ENCODE data around the gene PSORS1C2. TPM values are rescaled to one million over a fixed set of nuclear protein-coding genes. Genes with fewer than 3 reads are reported as not detected.

Gene PSORS1C2
- total and polyA plus RNA-seq, 2 experiments from 2014 or later, result not detected

DNA sequence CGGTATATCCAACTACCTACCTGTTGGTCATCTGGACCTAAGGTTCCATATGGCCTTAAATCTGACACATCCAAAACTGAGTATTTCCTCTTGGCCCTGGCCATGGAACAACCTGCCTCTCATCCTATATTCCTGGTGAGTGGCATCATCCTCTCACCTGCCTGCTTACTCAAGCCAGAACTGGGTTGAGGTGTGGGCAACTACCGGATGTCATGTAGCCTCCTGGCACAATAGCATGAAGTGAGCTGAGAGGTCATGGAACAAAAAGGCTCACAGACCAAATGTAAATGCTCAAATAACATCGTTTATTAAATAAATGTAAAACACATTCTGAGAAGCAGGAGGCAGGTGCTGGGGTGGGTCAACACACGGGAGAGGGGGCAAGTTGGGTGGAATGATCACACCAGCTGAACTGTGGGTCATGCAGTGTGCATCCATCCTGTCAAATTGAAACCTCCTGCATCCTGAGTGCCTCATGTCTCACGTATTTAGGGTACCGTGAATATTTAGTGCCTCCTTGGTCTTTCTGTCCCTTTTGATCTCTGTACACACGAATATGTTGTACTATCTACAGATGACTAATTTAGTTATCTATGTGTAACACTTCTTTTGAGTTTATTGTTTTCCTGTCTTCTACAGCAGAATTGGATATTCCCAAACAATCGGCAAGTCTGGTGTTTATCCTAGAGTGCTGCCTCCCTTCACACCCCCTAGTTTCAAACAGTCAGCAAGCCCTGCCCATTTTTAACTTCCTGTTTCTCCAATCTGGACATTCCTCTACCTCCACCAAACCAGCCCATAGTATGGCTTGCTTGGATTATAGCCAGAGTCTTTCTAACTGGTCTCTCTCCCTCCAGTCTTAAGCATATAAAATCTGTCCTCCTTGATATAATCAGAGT is 39.5 kb upstream of the PSORS1C2 start:
- Histone ChIP-seq H3K4me2 (no peak overlapping the region), H4K20me1 (ENCODE audit: insufficient read depth, poor library complexity, severe bottlenecking) (no peaks in the 10 kb centered on the region), H3K9me2 (replicated peaks; ENCODE audit: insufficient read depth) (no peaks in the 10 kb centered on the region), H3K36me3 (replicated peaks; ENCODE audit: insufficient read depth, low read depth) (no peaks in the 10 kb centered on the region), H2AFZ (no peak overlapping the region), H3K79me2 (no peaks in the 10 kb centered on the region), H3K27me3 (no peaks in the 10 kb centered on the region), H3K27ac (no peak overlapping the region), H3K9me3 (ENCODE audit: low read depth) (no peaks in the 10 kb centered on the region), H3K4me3 (no peak overlapping the region), H3K4me1 (ENCODE audit: insufficient read depth) (no peaks in the 10 kb centered on the region)
- no peak for DNase-seq (ENCODE audit: low spot score)
- 74% methylated on average over 8 of the region's 8 CpGs for WGBS (ENCODE audit: low lambda C conversion rate, missing lambda C conversion rate)
- TF ChIP-seq EZH2phosphoT487 (IDR thresholded peaks at IDR 0.05; ENCODE audit: low read depth, severe bottlenecking, unreplicated experiment), result no peak
- TF ChIP-seq, protein P1, sequence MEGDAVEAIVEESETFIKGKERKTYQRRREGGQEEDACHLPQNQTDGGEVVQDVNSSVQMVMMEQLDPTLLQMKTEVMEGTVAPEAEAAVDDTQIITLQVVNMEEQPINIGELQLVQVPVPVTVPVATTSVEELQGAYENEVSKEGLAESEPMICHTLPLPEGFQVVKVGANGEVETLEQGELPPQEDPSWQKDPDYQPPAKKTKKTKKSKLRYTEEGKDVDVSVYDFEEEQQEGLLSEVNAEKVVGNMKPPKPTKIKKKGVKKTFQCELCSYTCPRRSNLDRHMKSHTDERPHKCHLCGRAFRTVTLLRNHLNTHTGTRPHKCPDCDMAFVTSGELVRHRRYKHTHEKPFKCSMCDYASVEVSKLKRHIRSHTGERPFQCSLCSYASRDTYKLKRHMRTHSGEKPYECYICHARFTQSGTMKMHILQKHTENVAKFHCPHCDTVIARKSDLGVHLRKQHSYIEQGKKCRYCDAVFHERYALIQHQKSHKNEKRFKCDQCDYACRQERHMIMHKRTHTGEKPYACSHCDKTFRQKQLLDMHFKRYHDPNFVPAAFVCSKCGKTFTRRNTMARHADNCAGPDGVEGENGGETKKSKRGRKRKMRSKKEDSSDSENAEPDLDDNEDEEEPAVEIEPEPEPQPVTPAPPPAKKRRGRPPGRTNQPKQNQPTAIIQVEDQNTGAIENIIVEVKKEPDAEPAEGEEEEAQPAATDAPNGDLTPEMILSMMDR (IDR thresholded peaks at IDR 0.05; ENCODE audit: poor library complexity), result no peak
- TF ChIP-seq EZH2 (IDR thresholded peaks at IDR 0.05; ENCODE audit: borderline replicate concordance), result no peak

DNA sequence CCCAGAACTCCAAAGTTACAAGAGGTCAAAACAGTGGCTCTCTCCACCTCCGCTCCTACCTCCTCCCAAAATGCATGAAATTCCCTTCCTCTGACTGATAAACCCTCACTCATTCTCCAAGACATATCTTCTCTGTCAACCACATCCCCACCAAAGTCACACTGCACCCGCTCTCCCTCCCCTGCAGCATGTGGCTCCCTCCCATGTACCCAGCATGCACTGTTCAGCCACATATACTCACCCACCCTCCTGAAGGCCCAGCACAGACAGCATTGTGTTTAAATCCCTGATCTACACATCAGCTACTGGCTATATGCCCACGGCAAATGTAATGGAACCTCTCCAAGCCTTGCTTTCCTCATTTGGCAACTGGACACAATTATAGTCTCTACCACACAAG is 37.1 kb upstream of the PSORS1C2 start:
- no peak for TF ChIP-seq EZH2phosphoT487 (IDR thresholded peaks at IDR 0.05; ENCODE audit: low read depth, severe bottlenecking, unreplicated experiment)
- TF ChIP-seq EZH2 (IDR thresholded peaks at IDR 0.05; ENCODE audit: borderline replicate concordance), result no peak
- TF ChIP-seq, protein P1 (IDR thresholded peaks at IDR 0.05; ENCODE audit: poor library complexity), result no peak
- no peaks in the 10 kb centered on the region for H4K20me1 ChIP-seq (ENCODE audit: insufficient read depth, poor library complexity, severe bottlenecking)
- H2AFZ ChIP-seq, result no peak overlapping the region
- no peaks in the 10 kb centered on the region for H3K9me2 ChIP-seq (replicated peaks; ENCODE audit: insufficient read depth)
- H3K27ac ChIP-seq, result no peak overlapping the region
- H3K4me1 ChIP-seq (ENCODE audit: insufficient read depth), result no peaks in the 10 kb centered on the region
- no peaks in the 10 kb centered on the region for H3K27me3 ChIP-seq
- no peaks in the 10 kb centered on the region for H3K36me3 ChIP-seq (replicated peaks; ENCODE audit: insufficient read depth, low read depth)
- H3K4me2 ChIP-seq, result no peak overlapping the region
- no peak overlapping the region for H3K4me3 ChIP-seq
- WGBS (ENCODE audit: low lambda C conversion rate, missing lambda C conversion rate), result 85% methylated on average over 3 of the region's 3 CpGs
- no peaks in the 10 kb centered on the region for H3K9me3 ChIP-seq (ENCODE audit: low read depth)
- no peaks in the 10 kb centered on the region for H3K79me2 ChIP-seq
- DNase-seq (ENCODE audit: low spot score), result no peak

DNA sequence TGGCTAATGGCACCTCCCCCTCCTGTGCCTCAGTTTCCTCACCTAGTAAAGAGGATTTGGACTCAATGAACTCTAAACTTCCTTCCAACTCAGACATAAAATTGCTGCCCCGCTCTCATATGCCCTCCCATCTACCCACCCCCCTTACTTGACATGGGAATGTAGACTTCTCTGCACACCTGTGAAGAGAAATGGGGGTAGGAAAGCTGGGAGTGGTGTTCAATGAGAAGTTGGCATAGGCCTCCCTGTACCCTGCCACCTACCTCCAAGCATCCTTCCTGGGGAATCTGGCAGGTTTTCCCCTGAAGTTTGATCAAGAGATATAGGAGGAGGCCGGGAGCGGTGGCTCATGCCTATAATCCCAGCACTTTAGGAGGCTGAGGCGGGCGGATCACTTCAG is 35.5 kb upstream of the PSORS1C2 start:
- no peaks in the 10 kb centered on the region for H3K9me3 ChIP-seq (ENCODE audit: low read depth)
- no peak for DNase-seq (ENCODE audit: low spot score)
- no peak overlapping the region for H3K27ac ChIP-seq
- no peak overlapping the region for H3K4me3 ChIP-seq
- H3K4me1 ChIP-seq (ENCODE audit: insufficient read depth), result no peaks in the 10 kb centered on the region
- no peaks in the 10 kb centered on the region for H3K36me3 ChIP-seq (replicated peaks; ENCODE audit: insufficient read depth, low read depth)
- H3K4me2 ChIP-seq, result no peak overlapping the region
- H3K79me2 ChIP-seq, result no peaks in the 10 kb centered on the region
- WGBS (ENCODE audit: low lambda C conversion rate, missing lambda C conversion rate), result 93% methylated on average over 5 of the region's 5 CpGs
- TF ChIP-seq, protein P1 (IDR thresholded peaks at IDR 0.05; ENCODE audit: poor library complexity), result no peak
- TF ChIP-seq EZH2 (IDR thresholded peaks at IDR 0.05; ENCODE audit: borderline replicate concordance) (no peak), EZH2phosphoT487 (IDR thresholded peaks at IDR 0.05; ENCODE audit: low read depth, severe bottlenecking, unreplicated experiment) (no peak)
- no peak overlapping the region for H2AFZ ChIP-seq
- H4K20me1 ChIP-seq (ENCODE audit: insufficient read depth, poor library complexity, severe bottlenecking), result no peaks in the 10 kb centered on the region
- H3K9me2 ChIP-seq (replicated peaks; ENCODE audit: insufficient read depth), result no peaks in the 10 kb centered on the region
- H3K27me3 ChIP-seq, result no peaks in the 10 kb centered on the region

Measured in hepatocyte (in vitro differentiated cells).